Gastrocnemius medialis (tissue), 4 donors: ENCODE data around the gene MFRP.

ENCODE experiments used
- CTCF ChIP-seq, 5 experiments: fragments of 450-650 bp in 3 of 5; fragments of 200-600 bp in 2 of 5; sonication (generic) in 2 of 5; IDR thresholded peaks in 4 of 5; conservative IDR thresholded peaks in 1 of 5; 1 replicate in 4 of 5; 2 replicates in 1 of 5; pipeline ENCODE4 v1.5.1; 2016 to 2019; ENCODE audit warnings: antibody characterized with exemption in 5 of 5, mild to moderate bottlenecking in 3 of 5, moderate library complexity in 3 of 5
- POLR2A ChIP-seq, 2 donors: fragments of 450-650 bp; IDR thresholded peaks; one replicate each; pipeline ENCODE4 v1.6.1; 2017; ENCODE audit warnings: antibody characterized with exemption in 2 of 2, mild to moderate bottlenecking in 2 of 2, moderate library complexity in 2 of 2

DNA sequence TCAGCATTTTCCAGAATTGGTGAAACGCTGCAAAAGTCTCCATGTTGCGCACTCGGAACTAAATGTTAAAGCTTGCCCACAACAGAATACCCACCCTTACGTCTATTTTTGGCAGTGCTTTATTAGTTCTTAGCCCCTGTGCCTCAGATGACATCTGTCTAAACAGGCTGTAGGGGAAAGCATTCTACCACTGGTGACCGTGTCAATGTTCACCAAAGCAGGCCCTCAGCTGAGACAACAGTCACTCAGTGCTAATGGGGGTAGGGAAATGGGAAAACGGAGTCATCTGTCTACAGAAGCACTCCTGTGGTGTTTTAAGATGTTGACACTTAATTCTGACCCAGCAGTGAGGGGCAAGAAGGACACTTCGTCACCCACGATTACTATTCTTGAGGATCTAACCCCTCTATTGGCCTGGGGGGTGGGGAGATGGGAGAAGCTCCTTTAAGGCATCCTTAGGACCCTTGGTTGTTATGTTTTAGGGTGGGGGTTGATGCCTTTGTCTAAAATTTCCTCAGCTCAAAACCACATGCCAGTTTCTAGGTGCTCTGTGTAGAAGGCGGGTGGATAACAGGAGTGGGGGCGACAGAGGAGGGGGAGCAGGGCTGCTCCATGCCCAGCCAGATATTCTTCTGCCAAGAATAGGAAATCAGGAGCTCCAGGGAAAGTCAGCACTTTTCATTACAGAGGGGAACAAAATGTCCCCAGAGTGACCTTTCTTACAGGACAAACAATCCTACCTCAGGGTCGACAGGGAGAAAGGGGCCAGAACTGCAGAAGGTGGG, 15.6 kb upstream of the MFRP start:
- no peak for TF ChIP-seq CTCF (IDR thresholded peaks at IDR 0.05 in 4 of 5, conservative IDR thresholded peaks at IDR 0.05 in 1 of 5)
- TF ChIP-seq POLR2A (IDR thresholded peaks at IDR 0.05), result no peak
